Measurements from ENCODE around the gene KBTBD7.

- TF ChIP-seq CTCF (IDR thresholded peaks at IDR 0.05) (no peak), POLR2A (IDR thresholded peaks at IDR 0.05) (no peak), POLR2AphosphoS5 (IDR thresholded peaks at IDR 0.05) (no peak)
Observed at GRCh38 chr13:41220401-41220800, 26.0 kb upstream of the KBTBD7 start.

Data from stomach (tissue), 4 donors.